H1 (cell line): ENCODE results near the gene ARHGAP18. TPM values are rescaled to one million over a fixed set of nuclear protein-coding genes. Genes with fewer than 3 reads are reported as not detected.

ENCODE experiments used
- CTCF ChIA-PET: fragments of 300-600 bp; sonication (Branson Sonifier 250); formaldehyde crosslinking; loops from one replicate; lab custom pipeline; 2021; ENCODE audit not compliant: partially characterized antibody; lab: Charles Lee
- POLR2A ChIA-PET: fragments of 300-600 bp; sonication (Branson Sonifier 250); formaldehyde crosslinking; loops from one replicate; lab custom pipeline; 2021; ENCODE audit warnings: inconsistent platforms; ENCODE audit not compliant: partially characterized antibody; lab: Charles Lee
- DNase-seq, 2 experiments: peaks; one replicate each; pipeline versions ENCODE4 v3.0.0 to v3.0.0-alpha.2; 2010 to 2022; ENCODE audit warnings: low spot score in 2 of 2, low read depth in 1 of 2, mixed read lengths in 1 of 2
- FAIRE-seq: peaks from 2 replicates; lab custom pipeline; 2011; peaks lifted over from hg19 to GRCh38; lab: Jason Lieb, UNC
- H2AFZ ChIP-seq: 2 replicates; pipeline ENCODE4 v1.8.1; 2012; ENCODE audit warnings: low read length, inconsistent platforms
- H2AK5ac ChIP-seq: 2 replicates; pipeline ENCODE4 v1.6.1; 2013; ENCODE audit warnings: low read depth, low read length
- H2BK120ac ChIP-seq: replicated peaks from 2 replicates; pipeline ENCODE3; 2013; ENCODE audit warnings: low read depth, low read length, inconsistent platforms
- H2BK12ac ChIP-seq: 2 replicates; pipeline ENCODE4 v1.6.1; 2013; ENCODE audit warnings: low read depth, low read length
- H2BK15ac ChIP-seq: 2 replicates; pipeline ENCODE4 v1.6.1; 2013; ENCODE audit warnings: low read length
- H2BK20ac ChIP-seq: 2 replicates; pipeline ENCODE4 v1.6.1; 2013; ENCODE audit warnings: low read length
- H2BK5ac ChIP-seq: 2 replicates; pipeline ENCODE4 v1.6.1; 2013; ENCODE audit warnings: low read depth, low read length
- H3K14ac ChIP-seq: 2 replicates; pipeline ENCODE4 v1.6.1; 2013; ENCODE audit warnings: inconsistent platforms; ENCODE audit not compliant: insufficient read length
- H3K18ac ChIP-seq: 2 replicates; pipeline ENCODE4 v1.6.1; 2013; ENCODE audit warnings: low read length; ENCODE audit errors: extremely low read depth
- H3K23ac ChIP-seq: 2 replicates; pipeline ENCODE4 v1.6.1; 2013; ENCODE audit warnings: inconsistent platforms; ENCODE audit not compliant: insufficient read length
- H3K23me2 ChIP-seq: 2 replicates; pipeline ENCODE4 v1.6.1; 2013; ENCODE audit warnings: low read depth, low read length
- H3K27ac ChIP-seq: 2 replicates; pipeline ENCODE4 v1.6.1; 2011; ENCODE audit warnings: low read depth, low read length, inconsistent platforms
- H3K27me3 ChIP-seq, 4 experiments: replicated peaks in 1 of 4; 1 replicate in 1 of 4; 2 replicates in 3 of 4; pipeline versions ENCODE4 v1.6.1 to v1.8.1; 2011 to 2013; ENCODE audit warnings: low read length in 3 of 4, mild to moderate bottlenecking in 3 of 4, inconsistent platforms in 2 of 4, mixed read lengths in 2 of 4, moderate library complexity in 1 of 4; ENCODE audit not compliant: control insufficient read depth in 3 of 4, insufficient read depth in 3 of 4; ENCODE audit errors: extremely low read depth in 1 of 4
- H3K36me3 ChIP-seq, 4 experiments: 2 replicates each; pipeline versions ENCODE4 v1.6.1 to v1.8.1; 2011 to 2013; ENCODE audit warnings: mild to moderate bottlenecking in 4 of 4, low read length in 3 of 4, moderate library complexity in 2 of 4, control low read depth in 1 of 4, inconsistent platforms in 1 of 4; ENCODE audit not compliant: insufficient read depth in 4 of 4, control insufficient read depth in 2 of 4
- H3K4ac ChIP-seq: replicated peaks from 2 replicates; pipeline ENCODE3; 2013; ENCODE audit warnings: low read length, low read depth, mixed read lengths, inconsistent platforms; ENCODE audit not compliant: insufficient read length
- H3K4me1 ChIP-seq, 4 experiments: replicated peaks in 1 of 4; 1 replicate in 1 of 4; 2 replicates in 3 of 4; pipeline versions ENCODE4 v1.6.1 to v1.8.1; 2011 to 2013; ENCODE audit warnings: low read length in 3 of 4, inconsistent platforms in 2 of 4, mixed read lengths in 1 of 4; ENCODE audit not compliant: insufficient read depth in 4 of 4, control insufficient read depth in 3 of 4
- H3K4me2 ChIP-seq, 2 experiments: 2 replicates each; pipeline versions ENCODE4 v1.6.1 to v1.8.1; 2011 to 2013; ENCODE audit warnings: low read depth in 2 of 2, low read length in 2 of 2, control low read depth in 1 of 2, inconsistent platforms in 1 of 2, mild to moderate bottlenecking in 1 of 2; ENCODE audit not compliant: insufficient read depth in 1 of 2
- H3K4me3 ChIP-seq, 4 experiments: fragments of 200-600, 300-600 bp in 1 of 4; sonication (generic), shearing (Covaris generic), sonication (Bioruptor Twin) in 1 of 4; 2 replicates each; pipeline versions ENCODE4 v1.5.1 to v1.8.1; 2011 to 2016; ENCODE audit warnings: low read length in 4 of 4, low read depth in 3 of 4, control low read depth in 2 of 4, inconsistent platforms in 2 of 4, mild to moderate bottlenecking in 2 of 4, mixed read lengths in 1 of 4, moderate library complexity in 1 of 4; ENCODE audit not compliant: insufficient read depth in 2 of 4; ENCODE audit errors: extremely low read depth in 1 of 4
- H3K56ac ChIP-seq: replicated peaks from 2 replicates; pipeline ENCODE3; 2013; ENCODE audit warnings: low read depth, mild to moderate bottlenecking, mixed read lengths, low read length, inconsistent platforms; ENCODE audit not compliant: insufficient read length
- H3K79me1 ChIP-seq: 2 replicates; pipeline ENCODE4 v1.6.1; 2013; ENCODE audit warnings: low read depth, low read length, control low read depth
- H3K79me2 ChIP-seq, 2 experiments: 2 replicates each; pipeline versions ENCODE4 v1.6.1 to v1.8.1; 2012 to 2013; ENCODE audit warnings: low read length in 2 of 2, mild to moderate bottlenecking in 2 of 2, inconsistent platforms in 1 of 2; ENCODE audit not compliant: insufficient read depth in 2 of 2, control insufficient read depth in 1 of 2
- H3K9ac ChIP-seq, 4 experiments: replicated peaks in 1 of 4; 1 replicate in 1 of 4; 2 replicates in 3 of 4; pipeline versions ENCODE4 v1.6.1 to v1.8.1; 2011 to 2013; ENCODE audit warnings: low read depth in 3 of 4, low read length in 3 of 4, control low read depth in 2 of 4, mild to moderate bottlenecking in 2 of 4, moderate library complexity in 2 of 4, inconsistent platforms in 1 of 4; ENCODE audit errors: extremely low read depth in 1 of 4
- H3K9me3 ChIP-seq, 2 experiments: 2 replicates each; pipeline versions ENCODE4 v1.6.1 to v1.8.1; 2012 to 2013; ENCODE audit warnings: mild to moderate bottlenecking in 2 of 2, moderate library complexity in 2 of 2, control low read depth in 1 of 2, inconsistent platforms in 1 of 2, low read depth in 1 of 2, low read length in 1 of 2, mixed read lengths in 1 of 2; ENCODE audit not compliant: insufficient read depth in 2 of 2
- H4K20me1 ChIP-seq, 2 experiments: replicated peaks in 1 of 2; 2 replicates each; pipeline versions ENCODE3 to v1.8.1; 2011 to 2013; ENCODE audit warnings: inconsistent platforms in 2 of 2, low read length in 2 of 2, mild to moderate bottlenecking in 1 of 2; ENCODE audit not compliant: insufficient read depth in 2 of 2, control insufficient read depth in 1 of 2
- H4K5ac ChIP-seq: 2 replicates; pipeline ENCODE4 v1.6.1; 2013; ENCODE audit warnings: low read length, low read depth, mixed read lengths, inconsistent platforms; ENCODE audit not compliant: insufficient read length
- H4K8ac ChIP-seq: 2 replicates; pipeline ENCODE4 v1.8.0; 2013; ENCODE audit warnings: mild to moderate bottlenecking, moderate library complexity, low read length, inconsistent platforms; ENCODE audit not compliant: insufficient read depth; ENCODE audit errors: extremely low read depth
- H4K91ac ChIP-seq: replicated peaks from 2 replicates; pipeline ENCODE3; 2013; ENCODE audit warnings: low read length, mixed read lengths, inconsistent platforms; ENCODE audit not compliant: insufficient read length
- BACH1 ChIP-seq: IDR thresholded peaks from 2 replicates; pipeline ENCODE4 v1.6.1; 2012; ENCODE audit warnings: low read length, improper control_type of control experiment
- BCL11A ChIP-seq, 2 experiments: IDR thresholded peaks; one replicate each; pipeline ENCODE4 v1.6.1; 2011; ENCODE audit warnings: low read depth in 2 of 2, low read length in 2 of 2, mild to moderate bottlenecking in 2 of 2
- CBX8 ChIP-seq: fragments of 300-800, 300-1000 bp; sonication (generic); IDR thresholded peaks from 2 replicates; pipeline ENCODE4 v1.7.1; 2016; ENCODE audit warnings: low read depth, low read length, borderline replicate concordance
- CREB1 ChIP-seq: IDR thresholded peaks from 2 replicates; pipeline ENCODE4 v1.6.1; 2012; ENCODE audit warnings: inconsistent platforms
- EZH2 ChIP-seq: fragments of 200-600 bp; sonication (generic); IDR thresholded peaks from 2 replicates; pipeline ENCODE4 v1.7.1; 2012; ENCODE audit warnings: low read depth, mild to moderate bottlenecking, moderate library complexity, low read length, inconsistent platforms; ENCODE audit not compliant: severe bottlenecking
- GTF2F1 ChIP-seq: IDR thresholded peaks from 2 replicates; pipeline ENCODE4 v1.6.1; 2012; ENCODE audit warnings: low read depth, low read length, improper control_type of control experiment, borderline replicate concordance
- KDM5A ChIP-seq: fragments of 200-600 bp; IDR thresholded peaks from 2 replicates; pipeline ENCODE4 v1.7.1; 2012; ENCODE audit warnings: mild to moderate bottlenecking, low read length, inconsistent platforms, mixed read lengths
- NANOG ChIP-seq: IDR thresholded peaks from 2 replicates; pipeline ENCODE4 v1.6.1; 2011; ENCODE audit warnings: low read length, low read depth, mild to moderate bottlenecking, inconsistent platforms; ENCODE audit not compliant: insufficient read depth, poor library complexity, severe bottlenecking
- PHF8 ChIP-seq: fragments of 200-600 bp; sonication (generic); conservative IDR thresholded peaks from 2 replicates; pipeline ENCODE4 v1.7.1; 2012; ENCODE audit warnings: low read depth, mild to moderate bottlenecking, inconsistent platforms, low read length, moderate library complexity
- RAD21 ChIP-seq, 2 experiments: IDR thresholded peaks in 1 of 2; conservative IDR thresholded peaks in 1 of 2; 2 replicates each; pipeline ENCODE4 v1.6.1; 2011; ENCODE audit warnings: low read depth in 2 of 2, low read length in 2 of 2, improper control_type of control experiment in 1 of 2, inconsistent platforms in 1 of 2, mild to moderate bottlenecking in 1 of 2, moderate library complexity in 1 of 2
- SIN3A ChIP-seq, 2 experiments: IDR thresholded peaks in 1 of 2; conservative IDR thresholded peaks in 1 of 2; 2 replicates each; pipeline ENCODE4 v1.6.1; 2011 to 2012; ENCODE audit warnings: low read length in 2 of 2, improper control_type of control experiment in 1 of 2, low read depth in 1 of 2, mild to moderate bottlenecking in 1 of 2
- SIRT6 ChIP-seq: IDR thresholded peaks from one replicate; pipeline ENCODE4 v1.7.1; 2012; ENCODE audit warnings: low read length, inconsistent platforms
- SIX5 ChIP-seq: IDR thresholded peaks from 2 replicates; pipeline ENCODE4 v1.6.1; 2011; ENCODE audit warnings: mild to moderate bottlenecking, low read depth, low read length
- SP1 ChIP-seq: IDR thresholded peaks from 2 replicates; pipeline ENCODE4 v1.6.1; 2011; ENCODE audit warnings: low read depth, low read length
- SP2 ChIP-seq: IDR thresholded peaks from 2 replicates; pipeline ENCODE4 v1.6.1; 2012; ENCODE audit warnings: mild to moderate bottlenecking, low read length, inconsistent platforms
- WGBS, 2 experiments: shearing (Covaris generic) in 1 of 2; methylation state at CpG; one replicate each; pipeline versions ENCODE4 v1.1.6 to v1.1.7; 2013 to 2015; ENCODE audit warnings: low lambda C conversion rate in 2 of 2, mixed read lengths in 2 of 2, inconsistent platforms in 1 of 2, low coverage in 1 of 2, missing lambda C conversion rate in 1 of 2; ENCODE audit not compliant: insufficient replicate concordance in 2 of 2, insufficient coverage in 1 of 2, insufficient read length in 1 of 2; ENCODE audit errors: extremely low coverage in 1 of 2, missing lambda C conversion rate in 1 of 2; 5-methylcytosine and 5-hydroxymethylcytosine counted together
- polyA plus RNA-seq, 7 experiments: library from polyadenylated mRNA; depleted of rRNA in 3 of 7; stranded (reverse) in 5 of 7; unstranded in 2 of 7; fragments of >200 nt in 5 of 7; fragments of 200-250 nt in 2 of 7; gene quantifications; 1 replicate in 5 of 7; 2 replicates in 1 of 7; 4 replicates in 1 of 7; pipeline versions ENCODE4 v1.2.1 to v1.2.3, GENCODE V29; 2011 to 2013; ENCODE audit warnings: missing spikeins in 2 of 7, mixed read lengths in 2 of 7
- total RNA-seq: library from RNA; stranded (reverse); fragmentation: NEBNext Ultra II Directional; extraction: Animal tissue kit (Norgen Biotek cat#: 25700); gene quantifications from 2 replicates; pipeline ENCODE4 v1.2.1, GENCODE V29; 2021

The ARHGAP18 gene
- total and polyA plus RNA-seq, 2 of the 8 experiments (the other 6 are each of a cell fraction or from before 2014, with no cell fraction given), result 0.83 to 4.5 TPM

DNA sequence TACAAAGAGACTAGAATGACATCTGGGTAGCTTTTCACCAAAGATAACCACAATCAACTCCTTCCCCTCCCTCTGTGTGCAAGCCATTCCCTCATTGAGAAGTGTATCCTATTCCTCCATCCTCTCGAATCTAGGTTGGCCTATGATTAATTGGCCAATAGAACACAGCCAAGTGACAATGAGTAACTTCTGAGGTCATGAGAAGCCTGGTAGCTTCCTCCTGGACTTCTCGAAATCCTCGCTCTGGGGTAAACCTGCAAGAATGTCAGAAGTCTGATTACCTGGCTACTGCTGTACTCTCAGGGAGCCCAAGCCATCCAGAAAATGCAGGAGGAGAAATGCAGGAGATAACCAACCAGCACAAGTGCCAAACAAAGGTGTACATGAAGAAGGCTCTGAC, 13.1 kb downstream of the ARHGAP18 start:
- H4K8ac ChIP-seq, result no peak overlapping the region
- H2BK12ac ChIP-seq, result no peak overlapping the region
- ChIA-PET CTCF (interaction anchor here (1.0 to 1.1 kb wide), 3 partner anchors 8 to 17 kb away, joined by 3 read pairs; no protein-coding TSS in a partner anchor), POLR2A (no interaction called here)
- no peak overlapping the region for H4K91ac ChIP-seq
- no peak overlapping the region for H3K9ac ChIP-seq
- no peak overlapping the region for H2BK15ac ChIP-seq
- H3K9me3 ChIP-seq, result no peaks in the 10 kb centered on the region
- WGBS, 2 experiments, result 89% methylated on average over 3 of the region's 3 CpGs; no CpG with 5 or more reads in 1 of the 2 experiments
- no peak for FAIRE-seq
- H3K4me2 ChIP-seq, result no peak overlapping the region
- no peak overlapping the region for H3K4ac ChIP-seq
- no peaks in the 10 kb centered on the region for H3K79me2 ChIP-seq
- no peak overlapping the region for H2BK5ac ChIP-seq
- no peaks in the 10 kb centered on the region for H3K36me3 ChIP-seq
- peaks cover 0 to 8% (median 1%) of the 10 kb centered on the region in 4 experiments; a peak in 2 of 7 replicates for H3K4me1 ChIP-seq
- no peaks in the 10 kb centered on the region for H4K20me1 ChIP-seq
- H3K18ac ChIP-seq, result no peak overlapping the region
- no peak overlapping the region for H2AK5ac ChIP-seq
- no peak overlapping the region for H3K23ac ChIP-seq
- H3K4me3 ChIP-seq, result no peak overlapping the region
- no peaks in the 10 kb centered on the region for H3K27me3 ChIP-seq
- H3K14ac ChIP-seq, result no peak overlapping the region
- H3K23me2 ChIP-seq, result no peaks in the 10 kb centered on the region
- H4K5ac ChIP-seq, result no peak overlapping the region
- no peak overlapping the region for H2AFZ ChIP-seq
- no peaks in the 10 kb centered on the region for H3K79me1 ChIP-seq
- H3K27ac ChIP-seq, result no peak overlapping the region
- H3K56ac ChIP-seq, result no peak overlapping the region
- H2BK20ac ChIP-seq, result no peak overlapping the region
- no peak for DNase-seq
- H2BK120ac ChIP-seq, result no peak overlapping the region
- TF ChIP-seq SP1 (no peak), NANOG (no peak), SP2 (no peak), SIN3A (conservative IDR thresholded peaks at IDR 0.05 in 1 of 2, IDR thresholded peaks at IDR 0.05 in 1 of 2; ENCODE audit: low read depth in 1 of 2, low read length in 2 of 2) (no peak), RAD21 (IDR thresholded peaks at IDR 0.05 in 1 of 2, conservative IDR thresholded peaks at IDR 0.05 in 1 of 2; ENCODE audit: low read depth in 2 of 2, low read length in 2 of 2) (no peak), CBX8 (no peak), BACH1 (no peak), SIX5 (no peak), EZH2 (no peak), PHF8 (no peak), SIRT6 (no peak), GTF2F1 (no peak), KDM5A (no peak), BCL11A (IDR thresholded peaks at IDR 0.05; ENCODE audit: low read depth in 2 of 2, low read length in 2 of 2) (no peak), CREB1 (no peak)
